HG02610 (cell line): ENCODE data around the gene ERG.

Experiments used
- ATAC-seq: cut with Tn5 transposase; IDR thresholded peaks from one replicate; pipeline ENCODE4 v1.9.1; 2021; ENCODE audit warnings: mild to moderate bottlenecking, moderate library complexity; ENCODE audit not compliant: unreplicated experiment

ERG gene

DNA sequence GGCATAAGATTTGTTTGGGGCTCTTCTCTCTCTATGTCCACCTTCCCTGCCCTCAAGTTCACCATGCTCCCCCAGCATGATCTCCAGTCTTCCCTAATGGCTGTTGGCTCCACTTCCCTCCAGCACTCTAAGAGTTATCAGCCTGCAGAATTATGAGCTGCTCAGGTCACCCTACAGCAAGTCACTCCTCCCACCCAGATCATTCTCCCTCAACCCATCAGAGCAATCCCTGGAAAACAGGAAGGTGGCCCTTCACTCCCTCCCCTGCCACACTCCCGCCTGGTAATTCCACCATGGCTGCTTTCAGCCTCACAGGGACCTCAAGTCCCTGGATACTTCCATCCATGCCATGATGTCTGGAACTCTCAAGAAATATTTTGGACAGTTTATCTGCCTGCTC lies 137.0 kb downstream of the ERG start:
- ATAC-seq = no peak

DNA sequence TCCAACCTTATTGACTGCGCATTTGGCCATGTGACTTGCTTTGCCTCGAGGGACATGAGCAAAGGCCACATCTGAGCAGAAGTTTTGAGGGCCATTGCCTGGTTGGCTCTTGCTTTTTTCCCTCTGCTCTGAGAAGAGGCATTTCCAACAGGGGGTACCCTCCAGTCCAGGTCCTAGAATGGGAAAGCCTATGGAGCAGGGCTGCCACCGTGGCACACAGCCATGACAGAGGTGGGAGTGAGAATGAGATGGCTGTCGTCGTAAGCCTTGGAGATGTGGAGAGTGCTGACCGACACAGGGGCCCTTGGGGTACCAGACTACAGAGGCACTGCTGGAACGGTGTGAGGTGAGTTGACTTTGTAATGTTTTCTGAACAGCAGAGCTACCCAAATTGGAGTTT lies 138.4 kb downstream of the ERG start:
- ATAC-seq = no peak

DNA sequence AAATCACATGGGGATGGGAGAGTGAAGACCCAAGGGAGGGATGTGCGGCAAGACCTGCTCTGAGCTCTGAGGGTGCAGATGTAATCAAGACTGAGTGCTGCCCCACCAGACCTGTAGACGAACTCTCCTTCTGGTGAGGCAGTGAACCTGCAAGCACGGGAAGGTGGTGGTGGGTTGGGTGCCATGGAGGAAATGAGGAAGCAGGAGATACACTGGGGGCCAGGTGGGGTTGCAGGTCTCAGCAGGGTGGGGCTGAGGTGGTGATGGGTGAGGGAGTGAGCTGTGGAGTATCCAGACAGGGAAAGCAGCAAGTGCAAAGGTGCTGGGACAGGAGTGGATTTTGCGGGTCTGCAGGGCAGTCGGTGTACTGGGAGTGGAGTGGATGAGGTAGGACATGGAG lies 139.2 kb downstream of the ERG start:
- no peak for ATAC-seq

DNA sequence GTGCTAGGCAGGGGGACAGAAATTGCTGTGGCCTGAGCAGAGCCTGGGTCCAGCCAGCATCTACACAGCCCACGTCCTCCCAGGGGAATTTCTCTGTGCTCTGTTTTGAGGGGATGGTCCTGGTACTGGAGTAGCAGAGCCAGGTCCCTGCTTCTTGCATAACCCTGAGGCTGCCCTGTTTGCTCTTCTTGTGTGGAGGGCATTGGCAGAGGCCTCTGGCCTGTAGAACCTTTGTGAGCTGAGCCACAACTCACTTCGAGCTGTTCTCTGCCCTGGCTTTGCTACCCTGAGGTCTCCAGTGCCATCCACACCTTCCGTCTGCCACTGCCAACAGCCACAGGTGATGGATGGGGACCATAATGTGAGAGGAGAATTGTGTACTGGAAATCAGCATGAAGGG lies 139.6 kb downstream of the ERG start:
- ATAC-seq = no peak

DNA sequence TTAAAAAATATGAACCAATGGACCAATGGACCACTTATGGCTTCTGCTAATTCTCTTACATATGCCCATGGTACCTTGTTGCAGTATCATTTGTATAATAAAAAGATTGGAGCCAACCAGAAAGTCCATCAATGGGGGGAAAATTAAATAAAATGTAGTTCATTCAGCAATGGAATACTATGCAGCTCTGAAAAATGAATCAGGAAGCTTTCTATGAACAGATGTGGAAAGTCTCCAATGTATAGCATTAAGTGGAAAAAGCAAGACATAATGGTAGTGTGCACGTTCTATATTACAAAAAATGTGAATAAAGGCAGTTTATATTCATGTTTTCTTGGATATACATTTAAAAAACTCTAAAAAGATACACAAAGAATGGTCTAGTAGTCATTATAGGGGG lies 140.2 kb downstream of the ERG start:
- ATAC-seq = no peak

DNA sequence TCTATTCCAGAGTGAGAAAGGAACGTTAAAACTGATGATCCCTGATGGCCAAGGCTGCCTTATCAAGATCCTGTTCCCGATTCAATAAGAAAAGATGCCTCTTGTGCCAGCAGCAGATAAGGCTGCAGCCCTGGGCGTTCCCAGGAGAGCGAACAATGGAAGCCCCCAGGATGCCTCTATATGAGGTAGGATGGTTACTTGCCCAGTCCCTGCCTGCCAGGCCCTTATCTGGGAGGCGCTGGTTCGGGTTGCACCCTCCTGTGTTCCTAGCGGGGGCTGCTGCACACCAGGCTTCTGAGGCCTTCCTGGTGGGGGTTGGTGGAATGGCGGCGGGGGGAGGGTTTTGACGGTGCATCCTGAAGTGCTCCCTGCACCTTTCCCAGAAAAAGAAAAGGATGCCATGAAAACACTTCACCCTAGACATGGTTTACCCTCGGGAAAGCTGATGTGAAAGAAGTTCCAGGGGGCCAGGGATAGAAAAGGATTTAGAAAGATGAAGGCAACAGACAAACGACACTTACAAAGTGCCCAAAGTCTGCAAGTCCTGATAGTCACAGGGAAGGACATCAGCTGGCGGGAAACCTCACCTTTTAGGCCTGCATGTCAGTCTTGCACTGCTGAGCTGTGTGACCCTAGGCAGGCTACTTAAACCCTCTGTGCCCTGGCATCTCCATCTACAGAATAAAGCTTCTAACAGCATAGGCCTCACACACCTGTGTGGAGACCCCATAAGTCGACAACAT lies 141.2 kb downstream of the ERG start:
- ATAC-seq = no peak

DNA sequence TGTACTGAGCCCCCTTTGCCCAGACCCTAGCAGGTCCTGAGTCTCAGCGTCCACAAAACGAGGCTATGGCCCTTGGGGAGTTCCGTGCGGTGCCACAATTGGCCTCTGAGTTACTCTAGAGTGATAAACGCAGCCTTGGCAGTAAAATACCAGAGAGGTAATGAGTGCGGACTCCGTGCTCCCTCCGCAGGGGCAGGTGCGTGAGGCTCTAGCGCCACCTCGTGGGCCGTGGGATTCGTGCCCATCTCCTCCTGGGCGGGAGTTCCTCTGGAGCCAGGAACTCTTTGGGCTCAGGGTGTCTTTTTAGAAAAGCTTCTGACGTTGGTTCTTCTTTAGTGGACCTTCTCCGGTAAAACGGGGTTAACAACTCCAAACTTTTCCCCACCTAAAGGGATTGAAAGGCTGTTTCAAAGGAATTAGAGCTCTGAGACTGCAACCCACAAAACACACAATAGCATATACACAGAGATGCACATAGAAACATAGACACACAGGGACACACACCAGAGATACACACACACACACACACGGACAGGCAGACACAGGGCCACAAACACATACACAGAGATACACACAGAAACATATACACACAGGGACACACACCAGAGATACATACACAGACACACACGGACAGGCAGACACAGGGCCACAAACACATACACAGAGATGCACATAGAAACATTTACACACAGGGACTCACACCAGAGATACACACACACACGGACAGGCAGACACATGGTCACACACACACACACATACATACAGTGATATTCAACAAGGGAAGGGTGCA lies 142.1 kb downstream of the ERG start:
- no peak for ATAC-seq

DNA sequence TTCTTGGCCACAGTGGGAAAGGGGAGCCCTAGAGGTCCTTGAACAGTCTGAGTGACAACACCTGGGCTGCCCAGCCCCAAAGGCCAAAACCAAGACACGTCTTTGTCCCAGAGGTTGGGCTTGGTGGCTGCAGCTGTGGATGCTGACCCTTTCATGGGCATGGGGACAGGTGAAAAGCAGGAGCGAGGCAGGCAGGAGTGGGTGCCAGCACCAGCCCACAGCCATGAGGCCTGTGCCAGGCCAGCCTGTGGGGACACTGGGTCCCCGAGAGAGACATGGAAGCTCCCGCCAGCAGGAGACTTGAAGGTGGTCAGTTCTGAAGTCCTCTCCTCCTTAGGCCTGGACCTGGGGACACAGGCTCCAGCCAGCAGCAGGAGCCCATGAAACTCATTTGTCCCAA lies 142.9 kb downstream of the ERG start:
- no peak for ATAC-seq

DNA sequence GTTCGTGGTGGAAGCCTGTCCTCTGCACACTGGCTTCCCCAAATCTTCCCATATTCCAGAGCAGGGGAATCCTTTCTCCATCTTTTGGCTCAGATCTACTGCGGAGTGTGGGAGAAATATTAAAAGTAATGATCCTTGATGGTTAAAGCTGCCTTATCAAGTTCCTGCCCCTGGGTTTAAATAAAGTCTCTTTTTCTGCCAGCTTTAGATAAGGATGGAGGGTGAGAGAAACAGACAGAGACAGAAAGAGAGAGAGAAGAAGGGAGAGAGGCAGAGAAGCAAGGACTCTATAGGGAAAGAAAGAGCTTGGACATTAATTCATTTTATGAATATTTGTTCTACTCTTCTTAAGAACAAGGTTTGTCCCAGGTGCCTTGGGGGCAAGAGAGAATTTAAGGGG lies 143.5 kb downstream of the ERG start:
- no peak for ATAC-seq

DNA sequence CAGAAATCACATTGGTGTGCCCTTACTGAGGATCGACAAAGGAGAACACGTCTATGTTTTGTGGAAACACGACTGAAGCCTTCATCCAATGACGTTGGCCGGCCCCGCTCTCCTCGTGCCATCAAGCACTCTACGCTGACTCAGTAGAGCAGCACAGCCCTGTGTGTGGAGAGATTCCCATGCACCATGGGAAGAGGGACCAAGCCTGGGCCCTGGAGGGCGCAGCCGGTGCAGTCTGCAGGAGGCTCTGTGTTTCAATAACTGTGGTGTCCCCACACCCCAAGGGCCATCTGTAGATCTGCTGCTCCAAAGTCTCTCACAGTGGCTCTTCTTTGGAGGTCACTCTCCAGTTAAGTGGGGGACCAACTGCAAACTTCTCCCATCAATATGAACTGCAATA lies 144.0 kb downstream of the ERG start:
- ATAC-seq = no peak

DNA sequence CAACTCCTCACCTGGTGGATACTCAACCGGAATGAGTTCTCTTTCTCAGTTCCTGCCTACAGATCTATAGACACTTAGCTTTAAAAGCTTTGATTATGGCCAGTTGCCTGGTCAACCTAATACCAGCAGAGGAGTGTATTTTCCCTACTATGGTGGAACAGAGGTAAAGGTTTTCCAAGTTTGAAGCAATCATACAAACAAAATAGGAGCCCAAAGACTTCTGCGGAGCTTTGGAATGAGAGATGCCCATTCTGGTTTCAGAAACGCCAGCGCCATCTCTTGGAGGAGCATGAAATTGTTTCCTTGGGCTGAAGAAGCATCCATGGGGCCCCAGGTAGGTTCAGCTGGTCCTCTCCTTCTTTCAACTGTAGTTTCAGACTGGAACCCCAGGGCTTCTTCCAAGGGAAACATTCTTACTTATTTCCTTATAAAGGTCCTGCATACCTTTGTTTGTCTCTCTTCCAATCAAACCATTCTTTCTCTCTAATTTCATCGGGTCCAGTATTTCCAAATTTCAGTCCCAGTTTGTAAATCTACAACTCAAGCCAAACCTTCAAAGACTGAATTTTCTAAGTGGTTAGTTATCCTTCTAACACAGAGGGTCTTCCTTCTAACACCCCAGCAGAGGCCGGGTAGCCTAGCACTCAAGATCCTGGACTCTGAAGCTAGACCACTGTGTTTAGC lies 145.6 kb downstream of the ERG start:
- ATAC-seq = no peak

DNA sequence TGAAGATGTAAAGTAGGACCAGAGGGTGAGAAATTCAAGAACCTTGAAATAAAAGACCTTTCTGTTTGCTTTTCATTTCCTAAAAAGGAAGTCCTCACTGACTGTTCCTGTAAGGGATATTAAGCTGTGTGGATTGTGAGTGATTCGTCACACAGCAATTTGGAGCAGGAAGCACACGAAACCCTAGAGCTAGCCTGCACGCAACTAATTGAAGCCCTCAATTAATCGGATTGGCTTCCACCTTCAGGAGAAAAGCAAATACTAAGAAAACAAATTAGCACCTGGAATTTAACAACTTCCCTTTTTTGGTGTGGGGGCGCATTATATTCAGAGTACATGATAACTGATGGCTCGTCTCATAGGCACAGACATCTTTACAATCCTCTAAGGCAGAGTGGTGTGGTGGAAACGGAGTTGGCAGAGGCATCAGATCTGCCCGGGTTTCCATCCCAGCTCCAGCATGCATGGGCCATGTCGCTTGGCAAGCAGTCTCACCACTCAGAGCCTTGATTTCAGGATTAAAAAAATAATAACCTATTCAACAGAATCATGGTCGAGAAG lies 146.2 kb downstream of the ERG start:
- no peak for ATAC-seq

DNA sequence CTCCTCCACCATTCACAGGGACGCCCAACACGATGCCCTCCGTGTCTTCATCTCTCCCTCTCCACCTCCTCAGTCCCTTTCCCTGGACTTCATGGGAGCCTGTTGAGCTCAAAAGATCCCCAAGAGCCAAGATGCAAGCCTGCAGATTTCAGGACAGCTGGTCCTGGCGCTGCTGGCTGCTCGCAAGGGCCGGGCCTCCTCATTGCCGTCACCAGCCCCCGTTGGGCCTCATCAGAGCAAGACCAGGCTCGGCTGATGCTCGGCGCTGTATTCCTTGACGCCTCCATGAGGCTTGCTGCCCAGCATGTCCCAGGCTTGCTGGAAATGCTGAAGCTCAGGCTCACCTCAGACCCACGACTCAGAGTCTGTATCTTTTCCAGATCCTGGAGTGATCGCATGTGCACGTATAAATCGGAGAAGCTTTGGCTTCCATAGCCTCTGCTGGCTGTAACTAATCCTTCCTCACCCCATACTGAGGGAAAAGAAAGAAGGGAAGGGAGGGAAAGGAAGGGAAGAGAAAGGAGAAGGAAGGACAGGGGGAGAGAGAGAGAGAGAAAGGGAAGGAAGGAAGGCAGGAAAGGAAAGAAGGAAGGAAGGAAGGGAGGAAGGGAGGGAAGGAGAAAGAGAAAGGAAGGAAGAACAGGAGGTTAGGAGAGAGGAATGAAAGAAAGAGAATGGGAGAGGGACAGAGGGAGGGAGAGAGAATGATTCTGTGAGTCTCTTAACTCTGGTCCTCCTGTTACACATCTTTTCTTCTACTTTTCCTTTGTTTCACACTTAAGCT lies 146.9 kb downstream of the ERG start:
- ATAC-seq = no peak

DNA sequence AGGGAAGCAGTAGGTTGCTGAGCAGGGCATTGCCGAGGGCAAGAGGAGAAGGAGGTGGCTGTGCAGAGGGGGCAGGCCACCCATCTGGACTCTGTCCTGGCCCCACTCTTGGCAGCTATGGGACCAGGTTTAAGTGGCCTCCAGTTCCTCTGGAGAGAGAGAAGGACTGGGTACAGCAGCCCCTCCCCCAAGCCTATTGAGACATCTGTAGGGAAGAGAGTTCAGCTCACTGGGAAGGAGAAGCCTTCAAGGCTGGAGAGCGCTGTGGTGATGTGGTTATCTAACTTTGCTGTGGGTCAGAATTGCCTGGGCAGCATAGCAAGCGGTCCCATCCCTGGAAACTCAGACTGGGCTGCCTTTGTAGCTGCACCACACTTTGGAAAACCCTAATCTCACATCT lies 147.6 kb downstream of the ERG start:
- no peak for ATAC-seq

DNA sequence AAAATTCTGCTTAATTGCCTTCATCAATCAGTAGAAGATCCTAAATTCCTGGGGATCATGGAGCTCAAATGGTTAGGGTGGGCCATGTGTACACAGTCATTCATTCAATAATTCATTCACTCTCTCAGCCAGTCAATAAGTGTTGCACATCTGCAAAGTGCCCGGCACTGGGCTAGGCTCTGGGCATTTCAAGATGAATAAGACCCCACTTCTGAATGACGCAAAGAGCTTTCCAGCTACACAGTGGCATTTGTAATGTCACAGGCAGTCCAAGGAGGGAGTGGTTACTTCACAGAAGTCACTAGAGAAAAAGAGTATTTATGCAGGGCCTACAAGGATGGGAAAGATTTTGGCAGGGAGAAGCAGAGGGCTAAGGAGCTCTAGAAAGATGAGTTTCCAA lies 148.3 kb downstream of the ERG start:
- no peak for ATAC-seq

DNA sequence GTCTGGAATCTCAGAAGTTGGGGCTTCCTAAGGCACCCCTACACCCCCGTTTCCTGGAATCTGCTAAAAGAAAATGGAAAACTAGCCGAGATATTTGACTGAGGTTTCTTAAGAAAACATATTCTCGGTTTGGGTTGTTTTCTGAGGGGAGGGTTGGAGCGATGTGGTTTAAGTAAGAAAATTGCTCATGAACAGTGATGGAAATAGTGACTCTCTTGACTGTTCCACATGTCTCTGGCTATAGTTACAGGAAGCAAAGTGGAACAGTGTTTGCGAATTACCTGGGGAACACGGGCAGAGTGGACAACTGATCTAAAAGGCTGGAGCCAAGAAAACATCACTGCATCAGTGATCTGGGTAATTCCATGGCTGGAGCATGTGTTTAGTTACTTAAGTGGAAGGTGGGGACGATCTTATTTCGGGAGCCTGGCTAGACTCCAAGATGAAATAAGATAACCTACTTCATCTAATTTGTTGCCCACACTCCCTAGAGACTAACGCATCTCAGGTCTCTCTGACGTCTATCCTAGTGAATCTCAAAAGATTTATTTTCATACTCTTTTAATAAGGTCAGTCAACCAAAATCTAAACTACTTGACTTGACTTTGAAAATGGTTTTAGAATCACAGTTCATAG lies 149.0 kb downstream of the ERG start:
- ATAC-seq = no peak

DNA sequence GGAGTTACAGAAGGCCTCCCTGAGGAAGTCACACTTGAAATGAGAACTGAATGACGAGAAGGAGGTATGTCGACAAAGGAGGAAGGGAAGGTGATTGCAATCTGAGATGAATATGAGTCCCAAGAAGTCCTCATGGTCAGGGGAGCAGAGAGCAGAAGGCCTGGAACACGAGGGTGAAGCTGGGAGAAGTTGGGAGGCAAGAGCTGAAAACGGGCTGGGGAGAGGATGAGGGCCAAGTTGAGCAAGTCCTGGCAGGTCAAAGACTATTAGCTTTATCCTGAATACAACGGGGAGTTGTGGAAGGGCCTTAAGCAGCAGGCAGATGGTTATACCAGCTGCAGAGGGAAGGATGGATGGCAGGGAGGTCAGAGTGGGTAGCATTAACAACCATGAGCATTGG lies 152.0 kb downstream of the ERG start:
- no peak for ATAC-seq

DNA sequence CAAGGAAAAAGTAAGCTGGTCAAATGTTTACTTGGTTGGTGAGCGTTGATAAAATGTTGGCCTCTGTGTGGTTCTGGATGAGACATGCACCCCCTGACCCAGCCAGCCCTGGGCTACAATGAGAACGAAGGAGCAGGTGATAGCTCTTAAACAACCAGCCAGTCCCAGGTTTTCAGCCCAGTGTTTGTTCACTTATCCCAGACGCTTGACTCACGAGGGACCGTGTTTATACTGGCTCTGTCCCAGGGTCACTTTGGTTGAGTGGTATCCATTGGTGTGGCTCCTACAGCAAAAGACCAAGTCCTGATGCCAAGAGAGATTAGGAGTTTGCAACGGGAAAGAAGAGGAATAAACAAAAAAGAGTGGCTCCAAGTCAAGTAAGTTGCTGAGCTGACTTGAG lies 154.6 kb downstream of the ERG start:
- ATAC-seq = no peak

DNA sequence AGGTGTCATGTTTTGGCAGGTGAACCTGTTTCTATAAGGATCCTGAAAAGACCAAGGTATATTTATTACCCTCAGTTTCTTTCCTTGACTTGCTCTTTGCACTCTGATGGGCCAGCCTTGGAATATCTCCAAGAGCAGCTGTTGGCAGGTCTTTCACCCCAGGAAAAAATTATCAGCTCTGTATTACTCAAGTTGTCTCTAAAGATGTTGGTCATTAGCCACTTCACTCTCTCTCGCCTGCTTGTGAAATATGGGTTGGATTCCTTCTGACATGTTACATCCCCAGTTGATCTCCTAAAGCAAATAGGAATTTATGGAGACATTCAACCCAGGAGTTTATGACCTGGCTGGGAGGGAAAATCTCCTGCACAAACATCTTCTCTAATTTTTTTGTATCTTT lies 155.5 kb downstream of the ERG start:
- ATAC-seq = no peak

DNA sequence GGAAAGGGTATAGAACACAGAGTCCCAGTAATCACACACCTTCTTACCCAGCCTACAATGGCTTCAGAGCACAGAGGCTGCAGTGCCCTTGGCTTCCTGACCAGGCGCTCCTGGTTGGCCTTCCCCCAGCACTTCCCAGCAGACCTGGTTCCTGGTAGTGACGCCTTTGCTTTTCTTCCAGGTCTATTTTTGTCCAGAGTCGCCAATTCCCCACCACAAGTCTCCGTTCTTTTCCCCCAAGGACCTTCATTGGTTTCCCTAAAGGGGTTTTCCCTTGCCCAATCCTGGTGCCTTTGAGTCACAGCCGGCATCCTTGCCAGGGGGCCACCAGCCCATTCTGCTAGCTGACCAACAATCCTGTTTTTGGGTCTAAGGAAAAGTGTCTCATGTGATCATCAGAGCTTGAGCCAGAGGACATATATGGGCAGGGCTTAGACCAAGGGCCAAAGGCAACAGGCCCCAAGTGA lies 156.7 kb downstream of the ERG start:
- ATAC-seq = no peak
